Osteoblast (primary cell): ENCODE results near the gene PGAM5. TPM values are rescaled to one million over a fixed set of nuclear protein-coding genes. Genes with fewer than 3 reads are reported as not detected.

Experiments
- DNase-seq: peaks from one replicate; pipeline ENCODE4 v3.0.0; 2011; ENCODE audit warnings: low spot score, mixed read lengths; ENCODE audit not compliant: insufficient read length; ENCODE audit errors: missing footprints
- H2AFZ ChIP-seq: 2 replicates; pipeline ENCODE4 v1.6.0; 2011; ENCODE audit warnings: mild to moderate bottlenecking, low read length
- H3K27ac ChIP-seq: 2 replicates; pipeline ENCODE4 v1.5.1; 2011; ENCODE audit warnings: mild to moderate bottlenecking, low read depth, low read length, moderate library complexity
- H3K27me3 ChIP-seq: 2 replicates; pipeline ENCODE4 v1.6.0; 2012; ENCODE audit warnings: mild to moderate bottlenecking, control low read depth, inconsistent platforms, low read length, moderate library complexity; ENCODE audit not compliant: insufficient read depth
- H3K36me3 ChIP-seq: 2 replicates; pipeline ENCODE4 v1.5.1; 2011; ENCODE audit warnings: mild to moderate bottlenecking, low read length, control low read depth, moderate library complexity; ENCODE audit not compliant: insufficient read depth
- H3K4me1 ChIP-seq: 2 replicates; pipeline ENCODE4 v1.5.1; 2011; ENCODE audit warnings: mild to moderate bottlenecking, low read length, control low read depth, moderate library complexity; ENCODE audit not compliant: insufficient read depth
- H3K4me2 ChIP-seq: 2 replicates; pipeline ENCODE4 v1.6.0; 2011; ENCODE audit warnings: mild to moderate bottlenecking, low read length; ENCODE audit not compliant: insufficient read depth
- H3K4me3 ChIP-seq: fragments of 200-600 bp; sonication (generic); 3 replicates; pipeline ENCODE4 v1.5.1; 2012; ENCODE audit warnings: mild to moderate bottlenecking, low read length, inconsistent platforms; ENCODE audit not compliant: insufficient read depth
- H3K79me2 ChIP-seq: 2 replicates; pipeline ENCODE4 v1.6.0; 2012; ENCODE audit warnings: mild to moderate bottlenecking, low read length, control low read depth, inconsistent platforms; ENCODE audit not compliant: insufficient read depth
- H3K9me3 ChIP-seq: 2 replicates; pipeline ENCODE4 v1.5.1; 2011; ENCODE audit warnings: low read depth, low read length, control low read depth
- H4K20me1 ChIP-seq: 2 replicates; pipeline ENCODE4 v1.6.0; 2012; ENCODE audit warnings: mild to moderate bottlenecking, low read length, control low read depth; ENCODE audit not compliant: insufficient read depth
- total RNA-seq: library from RNA; depleted of rRNA; stranded (reverse); fragments of >200 nt; gene quantifications from 2 replicates; pipeline ENCODE4 v1.2.3, GENCODE V29; 2012
- TF ChIP-seq, protein P1 (sequence below): IDR thresholded peaks from 2 replicates; pipeline ENCODE4 v1.5.1; 2011; ENCODE audit warnings: mild to moderate bottlenecking, low read depth, low read length, moderate library complexity; ENCODE audit errors: extremely low read depth

Gene PGAM5
- total RNA-seq, 1 donor = 24.6 TPM

DNA sequence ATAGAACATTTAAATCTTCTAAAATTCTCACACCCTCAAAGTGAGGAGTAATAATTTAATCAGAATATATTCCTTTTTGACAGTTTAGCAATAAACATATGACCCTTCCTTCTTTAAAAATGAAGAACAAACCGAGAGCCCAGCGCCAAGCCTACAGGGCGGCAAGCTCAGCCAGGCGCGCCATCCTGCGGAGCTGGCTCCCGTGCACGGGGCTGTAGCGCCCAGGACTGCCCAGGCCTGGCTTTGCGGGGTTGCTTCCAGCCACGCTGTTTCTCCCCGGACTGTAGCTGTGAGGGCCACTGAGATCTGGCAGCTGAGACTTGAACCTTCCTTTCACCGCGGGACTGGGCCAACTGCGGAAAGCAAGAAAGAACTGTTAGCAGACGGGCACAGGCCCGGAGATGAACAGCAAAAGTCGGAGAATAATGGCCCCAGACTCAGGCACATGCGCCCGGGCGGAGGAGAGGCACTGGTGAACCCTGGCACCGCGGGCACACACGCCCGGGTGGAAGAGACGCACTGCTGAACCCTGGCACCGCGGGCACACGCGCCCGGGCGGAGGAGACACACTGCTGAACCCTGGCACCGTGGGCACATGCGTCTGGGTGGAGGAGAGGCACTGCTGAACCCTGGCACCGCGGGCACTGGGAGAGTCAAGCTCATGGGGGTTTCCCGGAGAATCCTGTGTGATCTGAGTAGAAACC lies 16.6 kb downstream of the PGAM5 start:
- Histone ChIP-seq H3K27ac (no peak overlapping the region), H3K27me3 (no peaks in the 10 kb centered on the region), H3K4me2 (no peak overlapping the region), H3K79me2 (peaks cover 48% of the 10 kb centered on the region), H2AFZ (no peak overlapping the region), H3K4me1 (peaks cover 6% of the 10 kb centered on the region), H3K9me3 (no peaks in the 10 kb centered on the region), H3K36me3 (peaks cover 88% of the 10 kb centered on the region), H4K20me1 (peaks cover 28% of the 10 kb centered on the region), H3K4me3 (no peak overlapping the region)
- TF ChIP-seq, protein P1, sequence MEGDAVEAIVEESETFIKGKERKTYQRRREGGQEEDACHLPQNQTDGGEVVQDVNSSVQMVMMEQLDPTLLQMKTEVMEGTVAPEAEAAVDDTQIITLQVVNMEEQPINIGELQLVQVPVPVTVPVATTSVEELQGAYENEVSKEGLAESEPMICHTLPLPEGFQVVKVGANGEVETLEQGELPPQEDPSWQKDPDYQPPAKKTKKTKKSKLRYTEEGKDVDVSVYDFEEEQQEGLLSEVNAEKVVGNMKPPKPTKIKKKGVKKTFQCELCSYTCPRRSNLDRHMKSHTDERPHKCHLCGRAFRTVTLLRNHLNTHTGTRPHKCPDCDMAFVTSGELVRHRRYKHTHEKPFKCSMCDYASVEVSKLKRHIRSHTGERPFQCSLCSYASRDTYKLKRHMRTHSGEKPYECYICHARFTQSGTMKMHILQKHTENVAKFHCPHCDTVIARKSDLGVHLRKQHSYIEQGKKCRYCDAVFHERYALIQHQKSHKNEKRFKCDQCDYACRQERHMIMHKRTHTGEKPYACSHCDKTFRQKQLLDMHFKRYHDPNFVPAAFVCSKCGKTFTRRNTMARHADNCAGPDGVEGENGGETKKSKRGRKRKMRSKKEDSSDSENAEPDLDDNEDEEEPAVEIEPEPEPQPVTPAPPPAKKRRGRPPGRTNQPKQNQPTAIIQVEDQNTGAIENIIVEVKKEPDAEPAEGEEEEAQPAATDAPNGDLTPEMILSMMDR = no peak
- peak; percentile 60 for DNase-seq

DNA sequence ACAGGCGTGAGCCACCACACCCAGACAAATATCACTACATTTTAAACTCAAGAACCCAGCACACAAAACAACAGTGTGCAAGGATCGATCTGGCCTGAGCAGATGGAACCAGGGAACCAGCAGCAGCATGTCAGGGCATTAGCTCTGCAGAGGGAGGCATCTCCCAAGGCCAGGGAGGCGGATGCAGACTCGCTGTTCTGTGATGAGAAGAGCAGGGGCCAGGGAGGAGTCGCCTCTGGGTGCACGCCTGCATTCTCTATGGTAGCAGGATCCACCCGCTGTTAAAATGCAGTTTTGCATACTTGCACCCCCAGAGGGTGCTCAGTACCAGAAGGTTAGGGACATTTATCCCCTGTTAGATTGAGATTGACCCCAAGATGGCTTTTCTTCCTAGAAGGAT lies 17.9 kb downstream of the PGAM5 start:
- Histone ChIP-seq H3K27me3 (no peaks in the 10 kb centered on the region), H2AFZ (no peak overlapping the region), H3K27ac (no peak overlapping the region), H3K36me3 (peaks cover 88% of the 10 kb centered on the region), H3K79me2 (peaks cover 39% of the 10 kb centered on the region), H3K9me3 (no peaks in the 10 kb centered on the region), H4K20me1 (peaks cover 21% of the 10 kb centered on the region), H3K4me2 (no peak overlapping the region), H3K4me1 (peaks cover 6% of the 10 kb centered on the region), H3K4me3 (no peak overlapping the region)
- DNase-seq = peak; percentile 42
- TF ChIP-seq, protein P1 = no peak

DNA sequence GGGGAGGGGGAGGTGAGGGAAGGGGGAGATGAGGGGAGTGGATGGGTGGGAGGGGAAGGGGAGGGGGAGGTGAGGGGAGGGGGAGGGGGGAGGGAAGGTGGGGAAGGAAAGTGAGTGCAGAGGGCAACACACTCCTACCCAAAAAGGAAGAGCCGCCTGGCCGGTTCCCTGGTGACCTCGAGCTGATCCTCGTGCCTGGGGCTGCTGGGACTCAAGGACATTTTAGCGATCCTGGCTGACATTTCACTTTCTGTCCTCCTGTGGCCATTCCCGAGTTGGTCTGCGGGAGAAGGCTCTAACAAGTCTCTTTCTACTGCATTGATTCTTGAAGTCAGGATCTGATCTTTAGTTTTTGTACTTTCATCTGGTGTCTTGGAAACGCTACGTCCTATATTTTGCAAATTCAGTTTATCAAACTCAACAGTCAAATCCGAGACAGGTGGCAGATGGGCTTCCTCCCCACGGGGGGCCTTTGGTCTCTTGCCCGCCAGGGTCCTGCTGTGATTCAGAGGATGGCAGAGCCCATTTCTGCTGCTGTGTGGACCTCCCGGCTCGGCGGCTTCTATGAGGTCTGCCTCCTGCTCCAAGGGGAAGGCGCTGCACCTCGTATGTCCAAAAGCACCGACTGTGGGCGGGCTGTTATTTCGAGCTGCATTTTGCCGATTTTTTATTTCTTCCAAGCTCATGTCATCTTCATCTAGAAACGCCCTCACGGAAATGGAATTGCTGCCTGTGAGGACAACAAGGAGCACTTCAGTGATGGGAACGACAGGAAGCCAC lies 19.1 kb downstream of the PGAM5 start:
- Histone ChIP-seq H3K27me3 (no peaks in the 10 kb centered on the region), H3K27ac (no peak overlapping the region), H3K36me3 (peaks cover 91% of the 10 kb centered on the region), H3K4me2 (no peak overlapping the region), H4K20me1 (peaks cover 17% of the 10 kb centered on the region), H3K4me3 (no peak overlapping the region), H3K79me2 (peaks cover 31% of the 10 kb centered on the region), H3K9me3 (no peaks in the 10 kb centered on the region), H3K4me1 (no peaks in the 10 kb centered on the region), H2AFZ (no peak overlapping the region)
- TF ChIP-seq, protein P1 = no peak
- DNase-seq = peak; percentile 89

DNA sequence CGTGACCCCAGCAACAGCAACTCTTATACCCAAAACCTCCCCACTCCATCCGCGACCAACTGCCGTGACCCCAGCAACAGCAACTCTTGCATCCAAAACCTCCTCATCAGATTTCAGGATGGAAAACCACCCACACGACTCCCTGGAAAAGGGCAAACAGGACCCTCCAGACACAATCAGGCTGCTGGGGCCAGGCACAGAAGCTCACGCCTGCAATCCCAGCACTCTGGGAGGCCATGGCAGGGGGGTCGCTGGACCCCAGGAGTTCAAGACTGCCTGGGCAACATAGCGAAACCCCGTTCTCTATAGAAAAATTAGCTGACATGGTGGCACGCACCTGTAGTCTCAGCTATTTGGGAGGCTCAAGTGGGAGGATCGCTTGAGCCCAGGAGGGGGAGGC lies 19.7 kb downstream of the PGAM5 start:
- H3K79me2 ChIP-seq = peaks cover 27% of the 10 kb centered on the region
- no peak for DNase-seq
- no peaks in the 10 kb centered on the region for H3K4me1 ChIP-seq
- H3K4me3 ChIP-seq = no peak overlapping the region
- H2AFZ ChIP-seq = no peak overlapping the region
- peaks cover 15% of the 10 kb centered on the region for H4K20me1 ChIP-seq
- H3K4me2 ChIP-seq = no peak overlapping the region
- TF ChIP-seq, protein P1 = no peak
- no peak overlapping the region for H3K27ac ChIP-seq
- peaks cover 91% of the 10 kb centered on the region for H3K36me3 ChIP-seq
- no peaks in the 10 kb centered on the region for H3K27me3 ChIP-seq
- no peaks in the 10 kb centered on the region for H3K9me3 ChIP-seq
